Measurements from ENCODE around the gene DYNC1LI1. TPM values are rescaled to one million over a fixed set of nuclear protein-coding genes. Genes with fewer than 3 reads are reported as not detected.

Gene DYNC1LI1
- total and polyA plus RNA-seq, 2 experiments from 2014 or later: 40.8 to 56.4 TPM

- DNase-seq (ENCODE audit: low spot score): no peak
- no peak overlapping the region for H3K27ac ChIP-seq
- H4K20me1 ChIP-seq (ENCODE audit: insufficient read depth, poor library complexity, severe bottlenecking): peaks cover 12% of the 10 kb centered on the region
- peak overlapping the region; percentile 77 for H3K4me2 ChIP-seq
- no peak for TF ChIP-seq EZH2phosphoT487 (IDR thresholded peaks at IDR 0.05; ENCODE audit: low read depth, severe bottlenecking, unreplicated experiment)
- no peak overlapping the region for H2AFZ ChIP-seq
- H3K79me2 ChIP-seq: peaks cover 69% of the 10 kb centered on the region
- no peak overlapping the region for H3K4me3 ChIP-seq
- H3K36me3 ChIP-seq (replicated peaks; ENCODE audit: insufficient read depth, low read depth): no peaks in the 10 kb centered on the region
- WGBS (ENCODE audit: low lambda C conversion rate, missing lambda C conversion rate): 78% methylated on average over 2 of the region's 2 CpGs
- peaks cover 9% of the 10 kb centered on the region for H3K4me1 ChIP-seq (ENCODE audit: insufficient read depth)
- H3K9me2 ChIP-seq (replicated peaks; ENCODE audit: insufficient read depth): no peaks in the 10 kb centered on the region
- H3K9me3 ChIP-seq (ENCODE audit: low read depth): no peaks in the 10 kb centered on the region
- H3K27me3 ChIP-seq: no peaks in the 10 kb centered on the region
Observed at GRCh38 chr3:32499585-32499984, 71.1 kb downstream of the DYNC1LI1 start.

GRCh38 chr3:32498992-32499391, 71.7 kb downstream of the DYNC1LI1 start:
- Histone ChIP-seq H4K20me1 (ENCODE audit: insufficient read depth, poor library complexity, severe bottlenecking) (peaks cover 12% of the 10 kb centered on the region), H3K4me2 (peak overlapping the region; percentile 77), H3K4me1 (ENCODE audit: insufficient read depth) (peaks cover 11% of the 10 kb centered on the region)

GRCh38 chr3:32498252-32498651, 72.4 kb downstream of the DYNC1LI1 start:
- Histone ChIP-seq H3K27me3 (no peaks in the 10 kb centered on the region), H4K20me1 (ENCODE audit: insufficient read depth, poor library complexity, severe bottlenecking) (peaks cover 19% of the 10 kb centered on the region), H3K9me3 (ENCODE audit: low read depth) (no peaks in the 10 kb centered on the region), H3K79me2 (peaks cover 82% of the 10 kb centered on the region), H3K9me2 (replicated peaks; ENCODE audit: insufficient read depth) (no peaks in the 10 kb centered on the region), H3K4me1 (ENCODE audit: insufficient read depth) (peaks cover 19% of the 10 kb centered on the region), H3K27ac (no peak overlapping the region), H3K4me3 (no peak overlapping the region), H3K4me2 (no peak overlapping the region), H3K36me3 (replicated peaks; ENCODE audit: insufficient read depth, low read depth) (no peaks in the 10 kb centered on the region), H2AFZ (no peak overlapping the region)
- DNase-seq (ENCODE audit: low spot score): no peak
- no peak for TF ChIP-seq EZH2 (IDR thresholded peaks at IDR 0.05; ENCODE audit: borderline replicate concordance)
- no peak for TF ChIP-seq EZH2phosphoT487 (IDR thresholded peaks at IDR 0.05; ENCODE audit: low read depth, severe bottlenecking, unreplicated experiment)
- no peak for TF ChIP-seq CTCF (IDR thresholded peaks at IDR 0.05; ENCODE audit: poor library complexity)
- 67% methylated on average over 3 of the region's 3 CpGs for WGBS (ENCODE audit: low lambda C conversion rate, missing lambda C conversion rate)

More at GRCh38 chr3:32498992-32499391, 71.7 kb downstream of the DYNC1LI1 start:
- H3K36me3 ChIP-seq (replicated peaks; ENCODE audit: insufficient read depth, low read depth): no peaks in the 10 kb centered on the region
- no peak overlapping the region for H3K4me3 ChIP-seq
- peaks cover 75% of the 10 kb centered on the region for H3K79me2 ChIP-seq
- no peak for DNase-seq (ENCODE audit: low spot score)
- H3K9me2 ChIP-seq (replicated peaks; ENCODE audit: insufficient read depth): no peaks in the 10 kb centered on the region
- no peaks in the 10 kb centered on the region for H3K9me3 ChIP-seq (ENCODE audit: low read depth)
- H2AFZ ChIP-seq: no peak overlapping the region
- H3K27me3 ChIP-seq: no peaks in the 10 kb centered on the region
- no peak for TF ChIP-seq CTCF (IDR thresholded peaks at IDR 0.05; ENCODE audit: poor library complexity)
- TF ChIP-seq EZH2phosphoT487 (IDR thresholded peaks at IDR 0.05; ENCODE audit: low read depth, severe bottlenecking, unreplicated experiment): no peak
- no peak for TF ChIP-seq EZH2 (IDR thresholded peaks at IDR 0.05; ENCODE audit: borderline replicate concordance)
- WGBS (ENCODE audit: low lambda C conversion rate, missing lambda C conversion rate): 80% methylated on average over 3 of the region's 3 CpGs
- no peak overlapping the region for H3K27ac ChIP-seq

GRCh38 chr3:32495609-32496008, 75.0 kb downstream of the DYNC1LI1 start:
- H3K79me2 ChIP-seq: peaks cover 95% of the 10 kb centered on the region
- H3K9me3 ChIP-seq (ENCODE audit: low read depth): no peaks in the 10 kb centered on the region
- TF ChIP-seq EZH2 (IDR thresholded peaks at IDR 0.05; ENCODE audit: borderline replicate concordance) (no peak), EZH2phosphoT487 (IDR thresholded peaks at IDR 0.05; ENCODE audit: low read depth, severe bottlenecking, unreplicated experiment) (no peak), CTCF (IDR thresholded peaks at IDR 0.05; ENCODE audit: poor library complexity) (no peak)
- WGBS (ENCODE audit: low lambda C conversion rate, missing lambda C conversion rate): 80% methylated on average over 2 of the region's 2 CpGs
- no peak overlapping the region for H3K4me3 ChIP-seq
- H3K4me2 ChIP-seq: no peak overlapping the region
- H3K36me3 ChIP-seq (replicated peaks; ENCODE audit: insufficient read depth, low read depth): no peaks in the 10 kb centered on the region
- H3K27me3 ChIP-seq: no peaks in the 10 kb centered on the region
- no peaks in the 10 kb centered on the region for H3K9me2 ChIP-seq (replicated peaks; ENCODE audit: insufficient read depth)
- no peak overlapping the region for H2AFZ ChIP-seq
- H4K20me1 ChIP-seq (ENCODE audit: insufficient read depth, poor library complexity, severe bottlenecking): peaks cover 27% of the 10 kb centered on the region
- H3K27ac ChIP-seq: peak overlapping the region; percentile 7
- no peak for DNase-seq (ENCODE audit: low spot score)
- H3K4me1 ChIP-seq (ENCODE audit: insufficient read depth): peaks cover 27% of the 10 kb centered on the region

Data from hepatocyte (in vitro differentiated cells).